NCI-H524 treated with DMSO at 0.1 percent for 48 hours (cell line): Measurements from ENCODE around the gene B3GAT3.
"Not testable (repeated sequence)": the region's sequence is repeated elsewhere in the genome, so short reads cannot be mapped to it uniquely, and the experiment has no call there.

Source experiments
- DNase-seq: peaks from one replicate; lab custom pipeline; 2025; lab: John Stamatoyannopoulos, UW

B3GAT3 gene

GRCh38 chr11:62603776-62604299, 17.9 kb downstream of the B3GAT3 start:
- no peak for DNase-seq

GRCh38 chr11:62603072-62603408, 18.7 kb downstream of the B3GAT3 start:
- DNase-seq, result no peak

- DNase-seq, result no peak
Observed at GRCh38 chr11:62602141-62603071, 19.4 kb downstream of the B3GAT3 start.

GRCh38 chr11:62601372-62602140, 20.2 kb downstream of the B3GAT3 start, which contains the start of gene MTA2:
Gene MTA2, minus strand, starts transcription at chr11:62601865. Its CDS starts 415 bp downstream, at chr11:62601450.
- DNase-seq, result peak; percentile 72

GRCh38 chr11:62601122-62601371, 20.7 kb downstream of the B3GAT3 start:
- no peak for DNase-seq

- no peak for DNase-seq
Observed at GRCh38 chr11:62600367-62601121, 21.2 kb downstream of the B3GAT3 start.

- DNase-seq, result no peak
Observed at GRCh38 chr11:62599901-62600300, 21.9 kb downstream of the B3GAT3 start.

GRCh38 chr11:62599069-62599696, 22.6 kb downstream of the B3GAT3 start:
- DNase-seq, result peak; percentile 64

GRCh38 chr11:62595124-62595523, 26.7 kb downstream of the B3GAT3 start:
- no peak for DNase-seq

GRCh38 chr11:62593434-62594044, 28.2 kb downstream of the B3GAT3 start:
- DNase-seq, result no peak

- no peak for DNase-seq
Observed at GRCh38 chr11:62592989-62593421, 28.8 kb downstream of the B3GAT3 start.

GRCh38 chr11:62592146-62592815, 29.5 kb downstream of the B3GAT3 start:
- no peak for DNase-seq

- peak; percentile 96 for DNase-seq
Observed at GRCh38 chr11:62591448-62592145, 30.2 kb downstream of the B3GAT3 start, which contains the start of gene TUT1. Gene TUT1, minus strand, starts transcription at chr11:62591523. Its CDS starts 38 bp downstream, at chr11:62591485.

GRCh38 chr11:62588966-62589637, 32.7 kb downstream of the B3GAT3 start:
- DNase-seq, result no peak

GRCh38 chr11:62585356-62585755, 36.4 kb downstream of the B3GAT3 start:
- not testable (repeated sequence) for DNase-seq

GRCh38 chr11:62581735-62582134, 40.1 kb downstream of the B3GAT3 start:
- DNase-seq, result not testable (repeated sequence)

GRCh38 chr11:62580959-62581715, 40.6 kb downstream of the B3GAT3 start:
- DNase-seq, result no peak

GRCh38 chr11:62579252-62579651, 42.5 kb downstream of the B3GAT3 start:
- DNase-seq, result no peak

GRCh38 chr11:62578541-62578940, 43.2 kb downstream of the B3GAT3 start:
- no peak for DNase-seq
